ENCODE results near the gene COX4I1.

DNA sequence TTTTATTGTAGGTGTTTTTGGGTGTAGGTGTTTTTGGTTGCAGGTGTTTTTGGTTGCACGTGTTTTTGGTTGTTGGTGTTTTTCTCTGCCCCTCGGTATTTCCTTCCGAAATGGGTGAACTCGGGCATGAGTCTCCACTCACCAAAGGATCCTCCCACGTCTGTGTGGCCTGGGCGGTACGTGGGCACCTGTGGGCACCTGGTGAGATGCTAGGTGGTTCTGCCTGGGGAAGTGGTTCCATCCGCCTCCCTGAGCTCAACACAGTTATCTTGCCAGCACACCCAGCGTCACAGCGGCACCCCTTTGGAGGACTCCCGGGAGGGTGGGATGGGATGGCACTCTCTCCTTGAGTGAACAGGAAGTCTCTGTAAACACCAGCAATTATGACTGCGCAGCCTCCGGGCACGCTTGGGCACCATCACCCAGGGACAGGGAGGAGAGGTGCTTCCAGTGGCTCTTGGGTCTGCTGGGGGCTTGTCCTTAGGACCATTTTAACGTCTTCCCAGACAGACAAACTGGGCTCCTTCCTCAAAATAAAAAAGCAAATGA lies 29.8 kb downstream of the COX4I1 start:
- TF ChIP-seq POLR2A (IDR thresholded peaks at IDR 0.05; ENCODE audit: low read length), result no peak
- no peak for TF ChIP-seq GATA1 (IDR thresholded peaks at IDR 0.05; ENCODE audit: low read depth, low read length)

Measured in erythroblast (primary cell).